ENCODE data around the gene COX8C.
A peak's percentile ranks its signal among the peaks of the same experiment; 100 is the strongest.

COX8C gene, protein sequence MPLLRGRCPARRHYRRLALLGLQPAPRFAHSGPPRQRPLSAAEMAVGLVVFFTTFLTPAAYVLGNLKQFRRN

DNA sequence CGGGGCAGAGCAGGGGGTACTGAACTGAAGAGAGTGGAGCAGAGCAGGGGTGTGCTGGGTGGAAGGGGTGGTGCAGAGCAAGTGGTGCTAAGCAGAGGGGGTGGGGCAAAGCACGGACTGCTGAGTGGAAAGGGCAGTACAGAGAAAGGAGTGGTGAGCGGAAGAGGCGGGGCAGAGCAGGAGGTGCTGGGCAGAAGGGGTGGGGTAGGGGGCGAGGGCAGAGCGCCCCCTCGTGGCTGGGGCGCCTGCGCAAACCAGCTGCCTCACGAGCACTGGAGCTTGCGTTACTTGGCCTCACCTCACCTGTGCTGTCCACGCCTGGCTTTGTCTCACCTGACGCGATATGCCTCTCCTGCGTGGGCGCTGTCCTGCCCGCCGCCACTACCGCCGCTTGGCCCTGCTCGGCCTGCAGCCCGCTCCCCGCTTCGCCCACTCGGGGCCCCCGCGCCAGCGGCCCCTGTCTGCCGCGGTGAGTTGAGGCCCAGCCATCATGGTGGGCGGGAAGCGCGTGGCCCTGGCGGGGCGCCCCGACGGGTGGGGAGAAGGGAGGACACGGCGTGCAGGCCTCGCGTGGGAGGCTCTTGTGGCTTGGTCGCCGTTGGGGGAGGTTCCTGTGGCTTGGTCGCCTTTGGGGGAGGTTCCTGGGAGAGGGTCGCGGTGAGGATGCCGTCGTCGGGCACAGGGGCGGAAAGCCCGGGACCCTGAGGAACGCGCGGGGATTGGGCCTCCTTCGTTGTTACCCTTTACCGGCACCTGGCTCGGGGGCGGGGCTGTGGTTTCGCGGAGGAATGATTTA is at the start of gene COX8C:
TSS of gene COX8C (plus strand) at position 257 of the 796 bp plus-strand sequence. CDS start at position 344, 87 bp downstream.
- TF ChIP-seq POLR2A (IDR thresholded peaks at IDR 0.05; ENCODE audit: low read depth, low read length): no peak
- DNase-seq (ENCODE audit: insufficient read length, low spot score): no peak
- FAIRE-seq: no peak

- FAIRE-seq: no peak
- no peak for DNase-seq (ENCODE audit: insufficient read length, low spot score)
- no peak for TF ChIP-seq POLR2A (IDR thresholded peaks at IDR 0.05; ENCODE audit: low read depth, low read length)
Measured at GRCh38 chr14:93299416-93299815, 47.6 kb upstream of the COX8C start.

- no peak for DNase-seq (ENCODE audit: insufficient read length, low spot score)
- no peak for FAIRE-seq
- TF ChIP-seq POLR2A (IDR thresholded peaks at IDR 0.05; ENCODE audit: low read depth, low read length): no peak
Measured at GRCh38 chr14:93299866-93300265, 47.1 kb upstream of the COX8C start.

- no peak for TF ChIP-seq POLR2A (IDR thresholded peaks at IDR 0.05; ENCODE audit: low read depth, low read length)
- DNase-seq (ENCODE audit: insufficient read length, low spot score) (peak; percentile 35), FAIRE-seq (peak; percentile 98)
Measured at GRCh38 chr14:93301821-93302447, 45.0 kb upstream of the COX8C start.

- FAIRE-seq (peak; percentile 41), DNase-seq (ENCODE audit: insufficient read length, low spot score) (no peak)
- TF ChIP-seq POLR2A (IDR thresholded peaks at IDR 0.05; ENCODE audit: low read depth, low read length): no peak
Measured at GRCh38 chr14:93302688-93303581, 44.0 kb upstream of the COX8C start.

GRCh38 chr14:93303659-93304058 is 43.3 kb upstream of the COX8C start:
- FAIRE-seq (no peak), DNase-seq (ENCODE audit: insufficient read length, low spot score) (no peak)
- TF ChIP-seq POLR2A (IDR thresholded peaks at IDR 0.05; ENCODE audit: low read depth, low read length): no peak

DNA sequence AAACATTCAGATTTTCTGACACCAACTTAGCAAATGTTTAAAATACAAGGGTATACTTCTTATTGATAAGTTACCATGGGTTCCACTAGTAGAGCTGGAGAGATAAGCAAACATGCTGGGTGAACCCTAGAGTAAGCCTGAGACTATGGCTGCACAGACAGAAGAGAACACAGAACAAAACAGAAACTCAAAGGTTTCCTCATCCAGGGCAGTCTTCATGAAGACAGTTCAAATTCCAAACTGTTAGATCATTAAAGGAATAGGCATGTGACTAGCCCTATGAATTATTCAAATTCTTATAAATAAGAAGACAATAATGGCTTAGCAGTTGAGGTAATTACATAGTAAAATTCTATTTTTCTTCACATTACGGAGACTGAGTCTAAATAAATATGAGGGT is 42.2 kb upstream of the COX8C start:
- DNase-seq (ENCODE audit: insufficient read length, low spot score) (no peak), FAIRE-seq (peak; percentile 30)
- no peak for TF ChIP-seq POLR2A (IDR thresholded peaks at IDR 0.05; ENCODE audit: low read depth, low read length)

DNA sequence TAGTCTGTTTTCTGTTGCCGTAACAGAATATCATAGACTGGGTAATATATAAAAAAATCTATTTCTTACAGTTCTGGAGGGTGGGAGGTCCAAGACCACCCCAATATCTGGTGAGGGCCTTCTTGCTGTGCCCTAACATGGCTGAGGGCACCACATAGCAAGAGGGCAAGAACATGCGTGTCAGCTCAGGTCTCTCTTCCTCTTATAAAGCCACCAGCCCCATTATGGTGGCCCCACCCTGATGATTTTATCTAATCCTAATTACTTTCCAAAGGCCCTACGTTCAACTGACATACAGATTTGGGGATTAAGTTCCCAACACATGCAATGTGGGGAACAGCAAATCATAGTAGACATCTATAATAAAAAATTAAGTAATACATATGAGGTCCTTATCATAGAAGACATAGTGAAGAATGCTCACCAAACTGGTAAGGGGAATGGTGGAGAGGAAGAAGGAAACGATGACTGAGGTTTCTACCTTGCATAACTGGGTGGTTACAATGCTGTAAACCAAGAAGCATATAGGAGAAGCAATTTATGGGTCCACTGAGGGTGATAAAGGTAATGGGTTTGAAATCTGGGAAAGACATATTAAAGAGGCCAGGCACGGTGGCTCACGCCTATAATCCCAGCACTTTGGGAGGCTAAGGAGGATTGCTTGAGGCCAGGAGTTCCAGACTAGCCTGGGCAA is 41.1 kb upstream of the COX8C start:
- TF ChIP-seq POLR2A (IDR thresholded peaks at IDR 0.05; ENCODE audit: low read depth, low read length): no peak
- FAIRE-seq: no peak
- DNase-seq (ENCODE audit: insufficient read length, low spot score): no peak

DNA sequence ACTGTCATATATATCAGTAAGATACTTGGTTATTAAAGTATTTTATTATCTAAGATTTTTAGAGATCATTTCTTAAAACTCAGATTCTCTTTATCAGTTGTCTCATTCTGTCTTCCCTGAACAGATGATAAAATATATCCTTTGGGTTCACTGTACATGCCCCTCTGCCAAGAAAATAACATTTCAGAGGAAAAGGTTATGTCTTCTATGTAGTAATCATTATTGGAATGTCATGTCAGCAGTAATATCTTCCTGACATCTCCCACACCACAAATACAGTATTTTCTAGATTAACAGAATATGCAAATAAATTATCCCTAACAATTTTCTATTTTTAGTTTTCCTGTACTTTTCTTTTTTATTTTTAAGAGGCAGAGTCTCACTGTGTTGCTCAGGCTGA is 40.2 kb upstream of the COX8C start:
- TF ChIP-seq POLR2A (IDR thresholded peaks at IDR 0.05; ENCODE audit: low read depth, low read length): no peak
- DNase-seq (ENCODE audit: insufficient read length, low spot score) (no peak), FAIRE-seq (no peak)

- TF ChIP-seq POLR2A (IDR thresholded peaks at IDR 0.05; ENCODE audit: low read depth, low read length): no peak
- FAIRE-seq (no peak), DNase-seq (ENCODE audit: insufficient read length, low spot score) (no peak)
Measured at GRCh38 chr14:93308686-93309345, 38.2 kb upstream of the COX8C start.

- FAIRE-seq: no peak
Measured at GRCh38 chr14:93309427-93309966, 37.5 kb upstream of the COX8C start.

DNA sequence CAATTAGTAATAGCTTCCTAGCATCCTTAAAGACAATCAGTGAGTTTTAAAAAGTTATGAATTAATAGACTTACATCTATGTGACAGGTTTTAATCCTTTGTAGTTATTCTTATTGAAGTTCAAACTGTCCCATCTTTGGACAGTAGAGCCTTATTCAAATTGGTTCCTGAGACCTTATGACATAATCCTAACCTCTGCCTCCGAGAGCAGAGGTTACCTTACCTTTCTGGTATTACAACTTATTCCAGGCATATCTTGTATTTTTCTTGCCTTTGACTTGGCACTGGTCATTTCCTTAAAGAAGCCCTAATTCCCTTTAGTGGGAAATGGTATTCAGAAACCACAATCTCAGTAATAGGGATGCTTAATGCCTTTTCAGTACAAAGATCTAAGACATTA is 35.9 kb upstream of the COX8C start:
- FAIRE-seq (no peak), DNase-seq (ENCODE audit: insufficient read length, low spot score) (no peak)
- TF ChIP-seq POLR2A (IDR thresholded peaks at IDR 0.05; ENCODE audit: low read depth, low read length): no peak

More at GRCh38 chr14:93309427-93309966, 37.5 kb upstream of the COX8C start:
- no peak for DNase-seq (ENCODE audit: insufficient read length, low spot score)
- TF ChIP-seq POLR2A (IDR thresholded peaks at IDR 0.05; ENCODE audit: low read depth, low read length): no peak

DNA sequence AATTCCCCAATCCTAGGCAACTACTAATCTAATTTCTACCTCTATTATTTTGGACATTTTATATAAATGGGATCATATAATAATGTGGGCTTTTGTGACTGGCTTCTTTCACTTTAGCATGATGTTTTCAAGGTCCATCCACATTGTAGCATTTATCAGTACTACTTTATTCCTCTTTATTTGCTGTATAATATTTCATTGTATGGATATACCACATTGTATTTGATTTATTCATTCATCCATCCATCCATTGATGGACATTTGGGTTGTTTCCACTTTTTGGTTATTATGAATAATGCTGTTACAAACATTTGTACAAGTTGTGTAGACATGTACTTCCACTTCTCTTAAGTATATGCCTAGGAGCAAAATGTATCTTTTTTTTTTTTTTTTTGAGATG is 31.4 kb upstream of the COX8C start:
- TF ChIP-seq POLR2A (IDR thresholded peaks at IDR 0.05; ENCODE audit: low read depth, low read length): no peak
- FAIRE-seq (no peak), DNase-seq (ENCODE audit: insufficient read length, low spot score) (no peak)

Measured in H54 (cell line).